GM21619 (cell line): ENCODE results near the gene C16orf54.
"Not testable (repeated sequence)": the region's sequence is repeated elsewhere in the genome, so short reads cannot be mapped to it uniquely, and the experiment has no call there.

ENCODE experiments used
- ATAC-seq: cut with Tn5 transposase; IDR thresholded peaks from one replicate; pipeline ENCODE4 v1.9.1; 2021; ENCODE audit not compliant: unreplicated experiment

Gene C16orf54

GRCh38 chr16:29743475-29743826 is 2.3 kb downstream of the C16orf54 start:
- ATAC-seq: no peak

- ATAC-seq: no peak
Measured at GRCh38 chr16:29742683-29743275, 3.0 kb downstream of the C16orf54 start.

GRCh38 chr16:29740630-29741015 is 5.2 kb downstream of the C16orf54 start:
- not testable (repeated sequence) for ATAC-seq

- not testable (repeated sequence) for ATAC-seq
Measured at GRCh38 chr16:29739927-29740629, 5.7 kb downstream of the C16orf54 start.

- ATAC-seq: no peak
Measured at GRCh38 chr16:29738514-29738913, 7.3 kb downstream of the C16orf54 start.

- no peak for ATAC-seq
Measured at GRCh38 chr16:29737713-29738112, 8.1 kb downstream of the C16orf54 start.

- no peak for ATAC-seq
Measured at GRCh38 chr16:29736764-29737163, 9.0 kb downstream of the C16orf54 start.

- ATAC-seq: no peak
Measured at GRCh38 chr16:29736112-29736511, 9.7 kb downstream of the C16orf54 start.

- no peak for ATAC-seq
Measured at GRCh38 chr16:29734786-29735185, 11.0 kb downstream of the C16orf54 start.

GRCh38 chr16:29731768-29732601 is 13.8 kb downstream of the C16orf54 start:
- ATAC-seq: peak; percentile 78

- ATAC-seq: no peak
Measured at GRCh38 chr16:29730649-29731048, 15.1 kb downstream of the C16orf54 start.

GRCh38 chr16:29729116-29729521 is 16.7 kb downstream of the C16orf54 start:
- no peak for ATAC-seq

GRCh38 chr16:29727452-29727851 is 18.3 kb downstream of the C16orf54 start:
- ATAC-seq: no peak

GRCh38 chr16:29726845-29727377 is 18.9 kb downstream of the C16orf54 start:
- no peak for ATAC-seq

GRCh38 chr16:29721167-29721879 is 24.5 kb downstream of the C16orf54 start:
- not testable (repeated sequence) for ATAC-seq

- no peak for ATAC-seq
Measured at GRCh38 chr16:29720703-29721102, 25.1 kb downstream of the C16orf54 start.

GRCh38 chr16:29719063-29719462 is 26.7 kb downstream of the C16orf54 start:
- ATAC-seq: no peak

- no peak for ATAC-seq
Measured at GRCh38 chr16:29717113-29717512, 28.7 kb downstream of the C16orf54 start.

GRCh38 chr16:29714972-29715371 is 30.8 kb downstream of the C16orf54 start:
- ATAC-seq: no peak

GRCh38 chr16:29714396-29714795 is 31.4 kb downstream of the C16orf54 start:
- ATAC-seq: no peak

GRCh38 chr16:29712809-29713208 is 33.0 kb downstream of the C16orf54 start:
- ATAC-seq: no peak
